ENCODE measurements around the gene YWHAB.

DNA sequence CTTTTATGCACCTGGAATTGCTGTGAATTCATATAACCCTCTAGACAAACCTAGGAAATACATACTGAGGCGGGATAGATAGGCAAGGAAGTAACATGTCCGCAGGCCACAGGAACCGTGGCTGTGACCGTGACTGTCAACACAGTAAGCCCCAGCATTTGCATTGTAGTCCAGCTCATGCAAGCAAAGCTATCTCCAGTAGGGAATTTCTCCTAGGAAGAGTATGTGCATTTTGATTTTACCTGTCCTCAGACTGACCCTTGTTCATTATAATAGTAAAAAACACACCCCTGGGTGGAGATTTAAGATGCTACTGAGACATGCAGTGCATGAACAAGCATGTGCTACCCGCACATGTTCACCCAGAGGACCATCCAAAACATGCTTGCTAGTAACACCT is 44.7 kb upstream of the YWHAB start:
- TF ChIP-seq, protein P1, sequence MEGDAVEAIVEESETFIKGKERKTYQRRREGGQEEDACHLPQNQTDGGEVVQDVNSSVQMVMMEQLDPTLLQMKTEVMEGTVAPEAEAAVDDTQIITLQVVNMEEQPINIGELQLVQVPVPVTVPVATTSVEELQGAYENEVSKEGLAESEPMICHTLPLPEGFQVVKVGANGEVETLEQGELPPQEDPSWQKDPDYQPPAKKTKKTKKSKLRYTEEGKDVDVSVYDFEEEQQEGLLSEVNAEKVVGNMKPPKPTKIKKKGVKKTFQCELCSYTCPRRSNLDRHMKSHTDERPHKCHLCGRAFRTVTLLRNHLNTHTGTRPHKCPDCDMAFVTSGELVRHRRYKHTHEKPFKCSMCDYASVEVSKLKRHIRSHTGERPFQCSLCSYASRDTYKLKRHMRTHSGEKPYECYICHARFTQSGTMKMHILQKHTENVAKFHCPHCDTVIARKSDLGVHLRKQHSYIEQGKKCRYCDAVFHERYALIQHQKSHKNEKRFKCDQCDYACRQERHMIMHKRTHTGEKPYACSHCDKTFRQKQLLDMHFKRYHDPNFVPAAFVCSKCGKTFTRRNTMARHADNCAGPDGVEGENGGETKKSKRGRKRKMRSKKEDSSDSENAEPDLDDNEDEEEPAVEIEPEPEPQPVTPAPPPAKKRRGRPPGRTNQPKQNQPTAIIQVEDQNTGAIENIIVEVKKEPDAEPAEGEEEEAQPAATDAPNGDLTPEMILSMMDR (IDR thresholded peaks at IDR 0.05) = no peak
- TF ChIP-seq FOXJ3 (CRISPR knock-in tag; IDR thresholded peaks at IDR 0.05; ENCODE audit: borderline replicate concordance) = no peak
- TF ChIP-seq, protein P2, sequence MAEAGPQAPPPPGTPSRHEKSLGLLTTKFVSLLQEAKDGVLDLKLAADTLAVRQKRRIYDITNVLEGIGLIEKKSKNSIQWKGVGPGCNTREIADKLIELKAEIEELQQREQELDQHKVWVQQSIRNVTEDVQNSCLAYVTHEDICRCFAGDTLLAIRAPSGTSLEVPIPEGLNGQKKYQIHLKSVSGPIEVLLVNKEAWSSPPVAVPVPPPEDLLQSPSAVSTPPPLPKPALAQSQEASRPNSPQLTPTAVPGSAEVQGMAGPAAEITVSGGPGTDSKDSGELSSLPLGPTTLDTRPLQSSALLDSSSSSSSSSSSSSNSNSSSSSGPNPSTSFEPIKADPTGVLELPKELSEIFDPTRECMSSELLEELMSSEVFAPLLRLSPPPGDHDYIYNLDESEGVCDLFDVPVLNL (CRISPR knock-in tag; IDR thresholded peaks at IDR 0.05; ENCODE audit: borderline replicate concordance, low read depth) = no peak
- TF ChIP-seq, protein P3, sequence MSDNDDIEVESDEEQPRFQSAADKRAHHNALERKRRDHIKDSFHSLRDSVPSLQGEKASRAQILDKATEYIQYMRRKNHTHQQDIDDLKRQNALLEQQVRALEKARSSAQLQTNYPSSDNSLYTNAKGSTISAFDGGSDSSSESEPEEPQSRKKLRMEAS (CRISPR knock-in tag; IDR thresholded peaks at IDR 0.05) = no peak
- TF ChIP-seq TCF7 (CRISPR knock-in tag; IDR thresholded peaks at IDR 0.05; ENCODE audit: low read depth) = no peak
- TF ChIP-seq ELF4 (CRISPR knock-in tag; IDR thresholded peaks at IDR 0.05; ENCODE audit: low read depth) = no peak
- TF ChIP-seq ATF6 (CRISPR knock-in tag; IDR thresholded peaks at IDR 0.05) = no peak
- no peak for TF ChIP-seq ZNF121 (CRISPR knock-in tag; IDR thresholded peaks at IDR 0.05)
- TF ChIP-seq, protein P4, sequence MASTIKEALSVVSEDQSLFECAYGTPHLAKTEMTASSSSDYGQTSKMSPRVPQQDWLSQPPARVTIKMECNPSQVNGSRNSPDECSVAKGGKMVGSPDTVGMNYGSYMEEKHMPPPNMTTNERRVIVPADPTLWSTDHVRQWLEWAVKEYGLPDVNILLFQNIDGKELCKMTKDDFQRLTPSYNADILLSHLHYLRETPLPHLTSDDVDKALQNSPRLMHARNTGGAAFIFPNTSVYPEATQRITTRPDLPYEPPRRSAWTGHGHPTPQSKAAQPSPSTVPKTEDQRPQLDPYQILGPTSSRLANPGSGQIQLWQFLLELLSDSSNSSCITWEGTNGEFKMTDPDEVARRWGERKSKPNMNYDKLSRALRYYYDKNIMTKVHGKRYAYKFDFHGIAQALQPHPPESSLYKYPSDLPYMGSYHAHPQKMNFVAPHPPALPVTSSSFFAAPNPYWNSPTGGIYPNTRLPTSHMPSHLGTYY (CRISPR knock-in tag; IDR thresholded peaks at IDR 0.05) = no peak
- TF ChIP-seq ZNF317 (CRISPR knock-in tag; IDR thresholded peaks at IDR 0.05; ENCODE audit: borderline replicate concordance, low read depth) = no peak
- TF ChIP-seq, protein P5, sequence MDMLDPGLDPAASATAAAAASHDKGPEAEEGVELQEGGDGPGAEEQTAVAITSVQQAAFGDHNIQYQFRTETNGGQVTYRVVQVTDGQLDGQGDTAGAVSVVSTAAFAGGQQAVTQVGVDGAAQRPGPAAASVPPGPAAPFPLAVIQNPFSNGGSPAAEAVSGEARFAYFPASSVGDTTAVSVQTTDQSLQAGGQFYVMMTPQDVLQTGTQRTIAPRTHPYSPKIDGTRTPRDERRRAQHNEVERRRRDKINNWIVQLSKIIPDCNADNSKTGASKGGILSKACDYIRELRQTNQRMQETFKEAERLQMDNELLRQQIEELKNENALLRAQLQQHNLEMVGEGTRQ (CRISPR knock-in tag; IDR thresholded peaks at IDR 0.05) = no peak

Measured in WTC11 (cell line).